GM12878 (cell line): ENCODE data around the gene CDSN. TPM values are rescaled to one million over a fixed set of nuclear protein-coding genes. Genes with fewer than 3 reads are reported as not detected.

Source experiments
- ATAC-seq: fragments of 200-7000 bp; cut with Tn5 transposase; 3 replicates; pipeline ENCODE4 v1.9.1; 2020; ENCODE audit warnings: mild to moderate bottlenecking, moderate library complexity
- BruUV-seq: library from RNA; stranded (reverse); fragments of 400-500 nt; replicated peaks from 2 replicates; lab custom pipeline; 2021; lab: Mats Ljungman, UMichigan
- CTCF ChIA-PET: fragments of 300-600 bp; sonication (Branson Sonifier 250); formaldehyde crosslinking; extraction: SDS; loops from one replicate; lab custom pipeline; 2021; ENCODE audit warnings: inconsistent platforms; lab: Yijun Ruan, JAX
- POLR2A ChIA-PET: fragments of 350-600 bp; formaldehyde crosslinking; extraction: SDS; loops from one replicate; lab custom pipeline; 2021; ENCODE audit warnings: inconsistent platforms; lab: Charles Lee
- RAD21 ChIA-PET: fragments of 300-600 bp; sonication (Branson Sonifier 250); formaldehyde crosslinking; loops from one replicate; lab custom pipeline; 2023; ENCODE audit warnings: antibody characterized with exemption; ENCODE audit not compliant: unreplicated experiment; lab: Charles Lee
- SMC1A ChIA-PET: fragments of 300-600 bp; sonication (Branson Sonifier 250); formaldehyde crosslinking; loops from one replicate; lab custom pipeline; 2023; ENCODE audit not compliant: unreplicated experiment, uncharacterized antibody; lab: Charles Lee
- DNase-seq: peaks from one replicate; pipeline ENCODE4 v3.0.0-alpha.2; 2011; ENCODE audit warnings: low read depth, low spot score
- FAIRE-seq: peaks from 3 replicates; lab custom pipeline; 2011; peaks lifted over from hg19 to GRCh38; lab: Jason Lieb, UNC
- H2AFZ ChIP-seq: 2 replicates; pipeline ENCODE4 v1.6.0; 2011; ENCODE audit warnings: low read depth, low read length, control low read depth; ENCODE audit not compliant: control insufficient read depth
- H3K27ac ChIP-seq: 2 replicates; pipeline ENCODE4 v1.5.1; 2011; ENCODE audit warnings: control low read depth; ENCODE audit not compliant: control insufficient read depth, insufficient read depth
- H3K27me3 ChIP-seq, 2 experiments: replicated peaks in 1 of 2; 2 replicates each; pipeline versions ENCODE4 v1.6.0 to v1.6.1; 2011; ENCODE audit warnings: low read length in 1 of 2; ENCODE audit not compliant: control insufficient read depth in 2 of 2, insufficient read depth in 2 of 2
- H3K36me3 ChIP-seq, 2 experiments: 2 replicates each; pipeline ENCODE4 v1.5.1; 2011; ENCODE audit warnings: low read length in 1 of 2; ENCODE audit not compliant: control insufficient read depth in 2 of 2, insufficient read depth in 2 of 2
- H3K4me1 ChIP-seq: 2 replicates; pipeline ENCODE4 v1.6.1; 2011; ENCODE audit warnings: mild to moderate bottlenecking, low read length, moderate library complexity, mixed read lengths; ENCODE audit not compliant: control insufficient read depth, insufficient read depth
- H3K4me2 ChIP-seq: 2 replicates; pipeline ENCODE4 v1.6.0; 2011; ENCODE audit warnings: control low read depth; ENCODE audit not compliant: control insufficient read depth, insufficient read depth
- H3K4me3 ChIP-seq: fragments of 200-600 bp; sonication (generic); 2 replicates; pipeline ENCODE4 v1.5.1; 2016
- H3K79me2 ChIP-seq: 2 replicates; pipeline ENCODE4 v1.6.0; 2011; ENCODE audit warnings: low read length; ENCODE audit not compliant: control insufficient read depth, insufficient read depth
- H3K9ac ChIP-seq: 2 replicates; pipeline ENCODE4 v1.8.0; 2011; ENCODE audit warnings: low read length, control low read depth, mixed read lengths; ENCODE audit not compliant: control insufficient read depth, insufficient read depth
- H3K9me3 ChIP-seq: replicated peaks from 3 replicates; pipeline ENCODE4 v1.5.1; 2011; ENCODE audit warnings: mild to moderate bottlenecking, low read length; ENCODE audit not compliant: control insufficient read depth, insufficient read depth
- H4K20me1 ChIP-seq: 2 replicates; pipeline ENCODE4 v1.6.0; 2011; ENCODE audit not compliant: control insufficient read depth, insufficient read depth
- BACH1 ChIP-seq: fragments of 450-650 bp; IDR thresholded peaks from 2 replicates; pipeline ENCODE4 v1.6.1; 2017; ENCODE audit warnings: mild to moderate bottlenecking, borderline replicate concordance
- E4F1 ChIP-seq: fragments of 450-650 bp; IDR thresholded peaks from 2 replicates; pipeline ENCODE4 v1.6.1; 2018; ENCODE audit warnings: borderline replicate concordance, mild to moderate bottlenecking; ENCODE audit not compliant: partially characterized antibody
- HDAC6 ChIP-seq: fragments of 200-600 bp; sonication (generic); IDR thresholded peaks from one replicate; pipeline ENCODE4 v1.8.0; 2017; ENCODE audit warnings: antibody characterized with exemption; ENCODE audit not compliant: unreplicated experiment
- RAD21 ChIP-seq: IDR thresholded peaks from 2 replicates; pipeline ENCODE4 v1.6.1; 2011; ENCODE audit warnings: mild to moderate bottlenecking, low read depth, low read length, moderate library complexity; ENCODE audit not compliant: insufficient read depth
- REST ChIP-seq: IDR thresholded peaks from 2 replicates; pipeline ENCODE4 v1.6.1; 2012; ENCODE audit warnings: mild to moderate bottlenecking, low read depth, low read length
- SMC3 ChIP-seq: IDR thresholded peaks from 2 replicates; pipeline ENCODE4 v1.6.1; 2011; ENCODE audit warnings: low read length, improper control_type of control experiment, borderline replicate concordance
- YY1 ChIP-seq: IDR thresholded peaks from 2 replicates; pipeline ENCODE4 v1.6.1; 2011; ENCODE audit warnings: low read depth, mild to moderate bottlenecking, low read length
- WGBS: methylation state at CpG from one replicate; pipeline ENCODE4 v1.1.6; 2016; ENCODE audit warnings: low lambda C conversion rate; ENCODE audit not compliant: insufficient replicate concordance, insufficient coverage; ENCODE audit errors: missing lambda C conversion rate; 5-methylcytosine and 5-hydroxymethylcytosine counted together
- in situ Hi-C: fragments of 300-500 bp; cut with MboI; formaldehyde crosslinking; loops from 9 replicates; pipeline ENCODE4 v1.14.3; 2018; ENCODE audit warnings: mixed read lengths
- intact Hi-C: fragments of 100-400 bp; cut with micrococcal nuclease; formaldehyde crosslinking; loops from one replicate; pipeline ENCODE4 v1.14.2; 2022; ENCODE audit not compliant: unreplicated experiment
- polyA plus RNA-seq, 11 experiments: library from polyadenylated mRNA; depleted of rRNA in 4 of 11; unstranded in 6 of 11; stranded (reverse) in 5 of 11; fragments of >200 nt; fragmentation: Nextera tagmentation in 4 of 11; fragmentation: Illumina TruSeq in 1 of 11; extraction: Ambion mirVana in 4 of 11; extraction: Trizol in 1 of 11; gene quantifications; 1 replicate in 1 of 11; 2 replicates in 10 of 11; pipeline versions ENCODE4 v1.2.1 to v1.2.3, GENCODE V29; 2011 to 2016; ENCODE audit warnings: inconsistent platforms in 2 of 11, missing spikeins in 2 of 11, low read depth in 1 of 11
- total RNA-seq, 4 experiments: library from RNA; depleted of rRNA in 3 of 4; stranded (reverse); fragments of >200 nt in 3 of 4; fragmentation: Illumina TruSeq in 1 of 4; extraction: Trizol in 1 of 4; gene quantifications; 2 replicates each; pipeline versions ENCODE4 v1.2.1 to v1.2.3, GENCODE V29; 2013 to 2021

The CDSN gene
- total and polyA plus RNA-seq, 10 of the 15 experiments (the other 5 are each of a cell fraction or from before 2014, with no cell fraction given) = 0.01 TPM; not detected in 9

- ATAC-seq (no peak), DNase-seq (no peak), FAIRE-seq (no peak)
- BruUV-seq = no TSS peak
- ChIA-PET CTCF (interaction anchor here (0.7 to 22.9 kb wide), 18 partner anchors 8 to 301 kb away, joined by 3 to 326 read pairs (median 4); partner anchors contain the start of genes C6orf15, CCHCR1, PSORS1C2 and TCF19), SMC1A (interaction anchor here (1.0 to 2.9 kb wide), 5 partner anchors 8 to 215 kb away, joined by 3 to 8 read pairs (median 3); partner anchors contain the start of gene VARS2), RAD21 (interaction anchor here (0.7 to 1.6 kb wide), 5 partner anchors 42 to 237 kb away, joined by 3 to 5 read pairs (median 4); no protein-coding TSS in a partner anchor), POLR2A (interaction anchor here (1.2 kb wide), 1 partner anchor 58 kb away, joined by 4 read pairs; no protein-coding TSS in a partner anchor)
- Histone ChIP-seq H3K4me2 (no peak overlapping the region), H4K20me1 (no peaks in the 10 kb centered on the region), H3K27me3 (no peaks in the 10 kb centered on the region; a peak in 1 of 4 replicates), H3K4me1 (no peaks in the 10 kb centered on the region; the same call in 1 of the 2 replicates), H3K27ac (no peak overlapping the region), H3K4me3 (no peak overlapping the region), H3K79me2 (no peaks in the 10 kb centered on the region), H2AFZ (no peak overlapping the region), H3K9ac (no peak overlapping the region), H3K36me3 (no peaks in the 10 kb centered on the region), H3K9me3 (no peaks in the 10 kb centered on the region)
- in situ Hi-C loops (no loop called here), intact Hi-C loops (no loop called here)
- WGBS = 22% methylated on average over 4 of the region's 4 CpGs
- no peak for TF ChIP-seq BACH1
These were observed 8.9 kb upstream of the CDSN start for GRCh38 chr6:31129130-31129529.

GRCh38 chr6:31128093-31128676 is 7.9 kb upstream of the CDSN start:
- peak; percentile 91 for FAIRE-seq
- Histone ChIP-seq H3K27ac (no peak overlapping the region), H3K36me3 (no peaks in the 10 kb centered on the region), H3K4me2 (no peak overlapping the region), H3K4me1 (no peaks in the 10 kb centered on the region; the same call in 1 of the 2 replicates), H4K20me1 (no peaks in the 10 kb centered on the region), H3K4me3 (no peak overlapping the region), H2AFZ (no peak overlapping the region), H3K9ac (no peak overlapping the region), H3K27me3 (no peaks in the 10 kb centered on the region; a peak in 4 of 4 replicates), H3K79me2 (no peaks in the 10 kb centered on the region), H3K9me3 (no peaks in the 10 kb centered on the region)
- SMC1A ChIA-PET = interaction anchor here (0.9 to 2.9 kb wide), 7 partner anchors 8 to 214 kb away, joined by 3 to 8 read pairs (median 3); partner anchors contain the start of gene VARS2
- POLR2A ChIA-PET = interaction anchor here (1.2 kb wide), 1 partner anchor 59 kb away, joined by 4 read pairs; no protein-coding TSS in a partner anchor
- under 1% methylated on average over 8 of the region's 8 CpGs for WGBS
- in situ Hi-C loops (no loop called here), intact Hi-C loops (no loop called here)
- BruUV-seq = no TSS peak
- DNase-seq = peak; percentile 13
- peak; percentile 81 for ATAC-seq
- CTCF ChIA-PET = interaction anchor here (0.7 to 22.9 kb wide), 21 partner anchors 9 to 776 kb away, joined by 3 to 326 read pairs (median 4); partner anchors contain the start of genes C6orf15, CCHCR1, PSORS1C2 and TCF19
- RAD21 ChIA-PET = interaction anchor here (0.7 to 1.5 kb wide), 4 partner anchors 9 to 228 kb away, joined by 3 to 4 read pairs (median 3); no protein-coding TSS in a partner anchor
- no peak for TF ChIP-seq REST
- 0 out of 2 replicates have a peak, but pooled peaks have one; percentile 41 for TF ChIP-seq YY1
- peak; percentile 56; the same call in 1 of the 2 replicates for TF ChIP-seq SMC3
- TF ChIP-seq HDAC6 = no peak
- TF ChIP-seq E4F1 = no peak
- peak; percentile 30; the same call in 1 of the 2 replicates for TF ChIP-seq RAD21
